Right lung (tissue), 5 donors: ENCODE measurements around the gene RARB. TPM values are rescaled to one million over a fixed set of nuclear protein-coding genes. Genes with fewer than 3 reads are reported as not detected.
A peak's percentile ranks its signal among the peaks of the same experiment; 100 is the strongest.

ENCODE experiments used
- DNase-seq, 2 donors: peaks; one replicate each; pipeline ENCODE4 v3.0.0-alpha.2; 2013
- polyA plus RNA-seq, 5 donors: library from polyadenylated mRNA; unstranded; fragments of 120-200 nt; gene quantifications; one replicate each; pipeline versions ENCODE4 v1.2.1 to v1.2.3, GENCODE V29; 2013; ENCODE audit warnings: inconsistent platforms in 1 of 5, low replicate concordance in 1 of 5; ENCODE audit not compliant: insufficient read length in 5 of 5, insufficient read depth in 1 of 5

Gene RARB
- polyA plus RNA-seq, 5 donors, result 24.8 to 42.4 (median 34.8) TPM

- DNase-seq, result no peak
Observed at GRCh38 chr3:25547103-25547502, 119.0 kb downstream of the RARB start.

- no peak for DNase-seq
Observed at GRCh38 chr3:25547943-25548674, 120.0 kb downstream of the RARB start.

GRCh38 chr3:25548836-25549235 lies 120.8 kb downstream of the RARB start:
- DNase-seq, result no peak

GRCh38 chr3:25552251-25552650 lies 124.2 kb downstream of the RARB start:
- no peak for DNase-seq

GRCh38 chr3:25554376-25554775 lies 126.3 kb downstream of the RARB start:
- no peak for DNase-seq

GRCh38 chr3:25555695-25556437 lies 127.8 kb downstream of the RARB start:
- DNase-seq, result no peak

GRCh38 chr3:25556447-25556846 lies 128.4 kb downstream of the RARB start:
- DNase-seq, result no peak

- no peak for DNase-seq
Observed at GRCh38 chr3:25557694-25558093, 129.6 kb downstream of the RARB start.

GRCh38 chr3:25558121-25558520 lies 130.1 kb downstream of the RARB start:
- peak; percentile 87 to 88 for DNase-seq

GRCh38 chr3:25558796-25559195 lies 130.7 kb downstream of the RARB start:
- no peak for DNase-seq

GRCh38 chr3:25563601-25564000 lies 135.5 kb downstream of the RARB start:
- DNase-seq, result no peak

- DNase-seq, result no peak
Observed at GRCh38 chr3:25564075-25564474, 136.0 kb downstream of the RARB start.

GRCh38 chr3:25565807-25566206 lies 137.7 kb downstream of the RARB start:
- DNase-seq, result no peak

- no peak for DNase-seq
Observed at GRCh38 chr3:25566358-25566920, 138.4 kb downstream of the RARB start.

GRCh38 chr3:25567388-25567787 lies 139.3 kb downstream of the RARB start:
- no peak for DNase-seq

- DNase-seq, result no peak
Observed at GRCh38 chr3:25567806-25568524, 139.9 kb downstream of the RARB start.

GRCh38 chr3:25568525-25569078 lies 140.5 kb downstream of the RARB start:
- DNase-seq, result no peak

- no peak for DNase-seq
Observed at GRCh38 chr3:25571285-25571684, 143.2 kb downstream of the RARB start.

GRCh38 chr3:25572336-25572735 lies 144.3 kb downstream of the RARB start:
- DNase-seq, result no peak

- DNase-seq, result no peak
Observed at GRCh38 chr3:25572919-25573385, 144.9 kb downstream of the RARB start.

GRCh38 chr3:25573386-25574171 lies 145.5 kb downstream of the RARB start:
- no peak for DNase-seq
